Neural cell (in vitro differentiated cells): Measurements from ENCODE around the gene SCN3B. TPM values are rescaled to one million over a fixed set of nuclear protein-coding genes. Genes with fewer than 3 reads are reported as not detected.

Source experiments
- H2AFZ ChIP-seq: fragments of 200-600, 300-800 bp; sonication (generic), shearing (Covaris generic); 2 replicates; pipeline ENCODE4 v1.6.0; 2014; ENCODE audit warnings: low read depth, mild to moderate bottlenecking, antibody characterized with exemption, low read length, moderate library complexity
- H3F3A ChIP-seq: fragments of 200-600 bp; shearing (Covaris generic); 2 replicates; pipeline ENCODE4 v1.6.1; 2016; ENCODE audit warnings: mild to moderate bottlenecking, moderate library complexity, mixed read lengths, antibody characterized with exemption, low read length; ENCODE audit not compliant: insufficient read depth, poor library complexity, severe bottlenecking
- H3K27ac ChIP-seq: fragments of 200-600, 300-800 bp; sonication (generic), shearing (Covaris generic); 2 replicates; pipeline ENCODE4 v1.5.1; 2014; ENCODE audit warnings: mild to moderate bottlenecking, low read length, moderate library complexity
- H3K27me3 ChIP-seq: fragments of 300-800, 200-600 bp; sonication (generic), shearing (Covaris generic); 2 replicates; pipeline ENCODE4 v1.6.0; 2014; ENCODE audit warnings: mild to moderate bottlenecking, low read depth, low read length, moderate library complexity; ENCODE audit not compliant: insufficient read depth
- H3K36me3 ChIP-seq: fragments of 300-800, 200-600 bp; sonication (generic), shearing (Covaris generic); 2 replicates; pipeline ENCODE4 v1.5.1; 2014; ENCODE audit warnings: mild to moderate bottlenecking, antibody characterized with exemption, low read length, moderate library complexity; ENCODE audit not compliant: insufficient read depth
- H3K4me2 ChIP-seq: fragments of 300-800, 200-600 bp; sonication (generic), shearing (Covaris generic); 2 replicates; pipeline ENCODE4 v1.6.0; 2014; ENCODE audit warnings: mild to moderate bottlenecking, low read length
- H3K4me3 ChIP-seq: fragments of 300-800, 200-600 bp; sonication (generic), shearing (Covaris generic); 2 replicates; pipeline ENCODE4 v1.5.1; 2014; ENCODE audit warnings: mild to moderate bottlenecking, low read length, moderate library complexity
- H3K79me2 ChIP-seq: fragments of 200-600 bp; shearing (Covaris generic); replicated peaks from 2 replicates; pipeline ENCODE4 v1.6.0; 2014; ENCODE audit warnings: mild to moderate bottlenecking, low read length, moderate library complexity; ENCODE audit not compliant: insufficient read depth
- H3K9ac ChIP-seq: fragments of 300-800, 200-600 bp; sonication (generic), shearing (Covaris generic); 2 replicates; pipeline ENCODE4 v1.6.1; 2016; ENCODE audit warnings: mild to moderate bottlenecking, low read length, mixed read lengths
- H3K9me2 ChIP-seq: fragments of 200-600 bp; shearing (Covaris generic); 2 replicates; pipeline ENCODE4 v1.6.1; 2016; ENCODE audit warnings: mild to moderate bottlenecking, low read length, mixed read lengths; ENCODE audit not compliant: insufficient read depth
- H3K9me3 ChIP-seq: fragments of 200-600, 300-800 bp; sonication (generic), shearing (Covaris generic); 2 replicates; pipeline ENCODE4 v1.6.1; 2016; ENCODE audit warnings: mild to moderate bottlenecking, mixed run types, low read length, moderate library complexity, mixed read lengths
- H4K20me1 ChIP-seq: fragments of 200-600 bp; shearing (Covaris generic); 2 replicates; pipeline ENCODE4 v1.6.1; 2016; ENCODE audit warnings: mild to moderate bottlenecking, mixed run types; ENCODE audit not compliant: insufficient read depth
- CTCF ChIP-seq: fragments of 450-650 bp; IDR thresholded peaks from 2 replicates; pipeline ENCODE4 v1.5.1; 2014; ENCODE audit warnings: antibody characterized with exemption, mild to moderate bottlenecking, moderate library complexity; ENCODE audit not compliant: poor library complexity, severe bottlenecking
- EP300 ChIP-seq: fragments of 450-650 bp; conservative IDR thresholded peaks from 2 replicates; pipeline ENCODE4 v1.6.1; 2014; ENCODE audit warnings: antibody characterized with exemption, mild to moderate bottlenecking, moderate library complexity; ENCODE audit not compliant: poor library complexity, severe bottlenecking
- EZH2 ChIP-seq: fragments of 200-600, 300-800 bp; shearing (Covaris generic), sonication (generic); IDR thresholded peaks from 2 replicates; pipeline ENCODE4 v1.6.1; 2014; ENCODE audit warnings: antibody characterized with exemption, low read length, borderline replicate concordance, mild to moderate bottlenecking; ENCODE audit not compliant: insufficient read depth, poor library complexity, severe bottlenecking
- MXI1 ChIP-seq: fragments of 450-650 bp; conservative IDR thresholded peaks from 2 replicates; pipeline ENCODE4 v1.6.1; 2014; ENCODE audit warnings: antibody characterized with exemption, mild to moderate bottlenecking; ENCODE audit not compliant: poor library complexity, severe bottlenecking
- POLR2AphosphoS5 ChIP-seq: IDR thresholded peaks from 2 replicates; pipeline ENCODE4 v1.6.1; 2012
- RAD21 ChIP-seq: fragments of 450-650 bp; conservative IDR thresholded peaks from 2 replicates; pipeline ENCODE4 v1.6.1; 2014; ENCODE audit warnings: antibody characterized with exemption, mild to moderate bottlenecking, moderate library complexity
- REST ChIP-seq: IDR thresholded peaks from 2 replicates; pipeline ENCODE4 v1.6.1; 2012; ENCODE audit warnings: borderline replicate concordance
- SMC3 ChIP-seq: fragments of 450-650 bp; conservative IDR thresholded peaks from 2 replicates; pipeline ENCODE4 v1.6.1; 2014; ENCODE audit warnings: antibody characterized with exemption, mild to moderate bottlenecking, moderate library complexity; ENCODE audit not compliant: poor library complexity
- TAF1 ChIP-seq: IDR thresholded peaks from 2 replicates; pipeline ENCODE4 v1.6.1; 2012; ENCODE audit warnings: low read depth
- polyA plus RNA-seq: library from polyadenylated mRNA; depleted of rRNA; stranded (reverse); fragments of >200 nt; gene quantifications from 2 replicates; pipeline ENCODE4 v1.2.3, GENCODE V29; 2014

The SCN3B gene
- polyA plus RNA-seq, 1 donor from 2014 or later, result 42.1 TPM

GRCh38 chr11:123630126-123630608 lies 24.3 kb downstream of the SCN3B start:
- H3K4me2 ChIP-seq, result no peak overlapping the region
- H3K9me2 ChIP-seq, result no peaks in the 10 kb centered on the region
- TF ChIP-seq EZH2 (no peak), RAD21 (no peak), EP300 (no peak), CTCF (no peak), REST (no peak), SMC3 (no peak), POLR2AphosphoS5 (no peak), TAF1 (no peak), MXI1 (no peak)
- H3K36me3 ChIP-seq, result no peaks in the 10 kb centered on the region
- H4K20me1 ChIP-seq, result no peaks in the 10 kb centered on the region
- H2AFZ ChIP-seq, result no peak overlapping the region
- no peaks in the 10 kb centered on the region for H3K79me2 ChIP-seq
- no peaks in the 10 kb centered on the region for H3K27me3 ChIP-seq
- H3K9me3 ChIP-seq, result no peaks in the 10 kb centered on the region
- no peak overlapping the region for H3K4me3 ChIP-seq
- no peak overlapping the region for H3K9ac ChIP-seq
- H3F3A ChIP-seq, result no peaks in the 10 kb centered on the region
- no peak overlapping the region for H3K27ac ChIP-seq

GRCh38 chr11:123628936-123629683 lies 25.3 kb downstream of the SCN3B start:
- H3F3A ChIP-seq, result no peaks in the 10 kb centered on the region
- no peak overlapping the region for H3K27ac ChIP-seq
- H3K4me3 ChIP-seq, result no peak overlapping the region
- H3K9me3 ChIP-seq, result no peaks in the 10 kb centered on the region
- H3K36me3 ChIP-seq, result no peaks in the 10 kb centered on the region
- no peaks in the 10 kb centered on the region for H3K27me3 ChIP-seq
- no peak for TF ChIP-seq POLR2AphosphoS5
- TF ChIP-seq TAF1, result no peak
- TF ChIP-seq MXI1, result no peak
- no peak for TF ChIP-seq SMC3
- no peak for TF ChIP-seq EP300
- no peak for TF ChIP-seq EZH2
- no peak for TF ChIP-seq CTCF
- no peak for TF ChIP-seq REST
- no peak for TF ChIP-seq RAD21
- no peak overlapping the region for H2AFZ ChIP-seq
- H3K4me2 ChIP-seq, result no peak overlapping the region
- no peaks in the 10 kb centered on the region for H3K79me2 ChIP-seq
- no peak overlapping the region for H3K9ac ChIP-seq
- no peaks in the 10 kb centered on the region for H3K9me2 ChIP-seq
- no peaks in the 10 kb centered on the region for H4K20me1 ChIP-seq
